HG02981 (cell line): ENCODE results near the gene USP35.
"Not testable (repeated sequence)": the region's sequence is repeated elsewhere in the genome, so short reads cannot be mapped to it uniquely, and the experiment has no call there.

Source experiments
- ATAC-seq: cut with Tn5 transposase; IDR thresholded peaks from one replicate; pipeline ENCODE4 v1.9.1; 2021; ENCODE audit warnings: mild to moderate bottlenecking, moderate library complexity; ENCODE audit not compliant: unreplicated experiment

USP35 gene

GRCh38 chr11:78228467-78228866 lies 39.7 kb downstream of the USP35 start:
- ATAC-seq, result peak; percentile 57

- no peak for ATAC-seq
Measured at GRCh38 chr11:78229106-78229505, 40.4 kb downstream of the USP35 start.

DNA sequence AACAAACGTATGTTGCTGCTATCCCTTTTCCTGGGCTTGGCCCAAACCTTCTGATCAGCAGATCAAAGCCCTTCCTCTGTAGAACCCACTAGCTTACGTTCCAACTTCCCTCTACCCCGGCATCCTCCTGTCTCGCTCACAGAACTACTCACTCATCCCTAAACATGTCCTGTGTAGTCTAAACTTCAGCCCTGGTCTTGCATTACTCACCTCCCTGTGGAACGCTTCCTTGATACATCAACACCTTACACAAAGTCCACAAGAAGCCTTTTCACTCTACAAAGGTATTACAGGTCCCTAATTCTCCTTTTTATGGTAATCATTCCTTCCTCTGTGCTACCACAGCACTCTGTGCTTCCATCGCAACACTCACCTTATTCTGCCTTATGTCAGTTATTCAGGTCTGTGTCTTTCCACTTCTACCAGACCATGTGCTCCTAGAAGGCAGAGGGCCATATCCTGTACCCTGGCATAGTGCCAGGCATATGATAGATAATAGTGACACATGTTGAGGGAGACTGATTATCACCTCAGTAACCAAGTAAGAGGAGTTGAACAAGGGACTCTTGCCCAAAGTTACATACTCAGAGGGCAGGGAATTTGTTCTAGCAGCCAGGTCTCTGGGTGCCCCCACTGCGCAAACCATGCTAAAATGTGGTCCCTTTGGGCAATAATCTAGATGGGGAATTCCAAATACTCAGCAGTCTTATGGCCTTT lies 41.6 kb downstream of the USP35 start:
- no peak for ATAC-seq

- no peak for ATAC-seq
Measured at GRCh38 chr11:78231962-78232501, 43.3 kb downstream of the USP35 start.

GRCh38 chr11:78233046-78233445 lies 44.3 kb downstream of the USP35 start:
- ATAC-seq, result not testable (repeated sequence)

- no peak for ATAC-seq
Measured at GRCh38 chr11:78234006-78234405, 45.3 kb downstream of the USP35 start.

GRCh38 chr11:78237293-78238046 lies 48.8 kb downstream of the USP35 start:
- no peak for ATAC-seq

DNA sequence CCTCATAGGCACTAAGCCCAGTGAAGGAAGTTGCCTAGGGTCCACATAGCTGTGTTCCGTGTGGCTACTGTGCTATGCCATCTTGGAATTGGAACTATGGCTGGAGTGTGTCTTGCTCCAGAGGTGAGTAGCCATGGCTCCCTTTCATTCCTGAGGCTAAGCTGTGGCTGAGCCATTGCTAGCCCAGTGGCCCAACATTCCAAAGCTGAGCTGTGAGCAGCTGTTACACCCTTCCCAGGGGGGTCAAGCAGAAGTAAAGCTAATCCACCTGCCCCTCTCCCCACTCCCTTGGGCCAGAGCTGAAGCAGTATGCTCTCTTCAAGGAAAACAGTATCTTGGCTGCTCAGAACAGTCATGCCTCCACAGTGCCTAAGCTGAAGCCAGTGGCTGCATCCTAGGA lies 51.1 kb downstream of the USP35 start:
- no peak for ATAC-seq

DNA sequence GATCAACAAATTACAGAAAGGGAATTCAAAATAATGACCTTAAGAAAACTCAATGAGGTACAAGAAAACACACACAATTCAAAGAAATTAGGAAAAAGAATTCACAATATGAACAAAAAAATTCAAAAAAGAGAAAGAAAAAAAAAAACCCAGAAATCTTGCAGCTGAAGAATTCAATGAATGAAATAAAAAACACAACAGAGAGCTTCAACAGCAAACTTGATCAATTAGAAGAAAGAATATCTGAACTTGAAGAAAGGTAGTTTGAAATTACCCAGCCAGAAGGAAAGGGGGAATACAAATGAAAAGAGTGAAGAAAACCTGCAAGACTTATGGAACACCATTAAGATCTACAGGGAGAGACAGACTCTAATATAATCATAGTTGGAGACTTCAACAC lies 52.8 kb downstream of the USP35 start:
- ATAC-seq, result no peak

DNA sequence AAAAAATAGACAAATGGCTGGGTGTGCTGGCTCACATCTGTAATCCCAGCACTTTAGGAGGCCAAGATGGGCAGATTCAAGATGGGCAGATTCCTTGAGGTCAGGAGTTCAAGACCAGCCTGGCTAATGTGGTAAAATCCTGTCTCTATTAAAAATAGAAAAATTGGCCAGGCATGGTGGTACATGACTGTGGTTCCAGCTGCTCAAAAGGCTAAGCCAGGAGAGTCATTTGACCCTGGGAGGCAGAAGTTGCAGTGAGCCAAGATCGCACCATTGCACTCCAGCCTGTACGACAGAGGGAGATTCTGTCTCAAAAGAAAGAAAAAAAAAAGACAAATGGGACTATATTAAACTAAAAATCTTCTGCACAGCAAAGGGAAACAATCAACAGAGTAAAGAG lies 55.4 kb downstream of the USP35 start:
- no peak for ATAC-seq

- no peak for ATAC-seq
Measured at GRCh38 chr11:78244546-78245255, 56.0 kb downstream of the USP35 start.

DNA sequence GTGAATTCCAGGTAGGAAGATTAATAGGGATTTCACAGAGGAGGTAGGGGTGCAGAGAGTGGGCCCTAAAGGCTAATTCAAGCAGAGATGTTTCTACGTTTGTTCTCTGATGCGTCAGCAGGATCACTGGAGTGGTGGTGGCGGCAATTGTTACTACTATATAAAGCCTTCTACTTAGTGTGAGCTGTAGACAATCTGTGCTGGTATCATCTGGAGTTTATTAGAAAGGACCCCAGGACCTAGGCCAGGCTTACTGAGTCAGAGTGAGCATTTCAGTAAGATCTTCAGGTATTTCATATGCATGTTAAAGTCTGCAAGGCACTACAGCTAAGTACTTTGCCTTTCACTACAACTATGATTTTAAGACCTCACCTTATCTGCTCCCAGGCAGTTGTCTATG lies 59.5 kb downstream of the USP35 start:
- ATAC-seq, result no peak

GRCh38 chr11:78248903-78249302 lies 60.2 kb downstream of the USP35 start:
- ATAC-seq, result no peak

GRCh38 chr11:78250099-78250498 lies 61.4 kb downstream of the USP35 start:
- ATAC-seq, result no peak

DNA sequence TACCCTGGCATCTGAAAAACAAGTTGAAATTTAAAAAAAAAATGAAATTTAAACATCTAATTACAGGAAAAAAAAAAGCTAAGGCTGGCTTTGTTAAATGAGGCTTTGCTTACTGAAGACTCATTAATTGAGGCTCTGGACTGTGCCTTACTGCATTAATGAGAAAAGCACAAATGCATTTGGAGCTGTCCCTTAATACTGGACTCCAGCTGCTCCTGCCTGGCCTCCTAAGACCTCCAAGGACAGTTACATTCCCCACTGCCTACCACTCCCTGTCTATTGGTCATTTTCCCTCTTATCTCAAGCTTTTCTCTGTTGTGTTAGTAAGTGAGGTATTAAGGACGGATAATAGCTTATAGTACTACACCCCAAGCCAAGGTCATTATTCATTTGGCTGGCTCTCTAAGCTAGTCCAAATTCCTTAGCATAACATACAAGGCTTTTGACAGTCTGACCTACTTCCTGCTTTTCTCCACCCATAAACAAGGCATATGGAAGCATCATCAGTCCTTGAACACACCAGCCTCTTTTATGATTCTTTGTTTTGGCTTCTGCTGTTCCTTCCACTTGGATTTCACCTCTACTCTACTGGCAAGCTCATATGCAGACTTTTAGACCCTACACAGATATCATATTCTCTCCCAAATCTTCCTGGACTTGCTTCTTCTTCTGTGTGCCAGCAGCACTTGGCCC lies 62.5 kb downstream of the USP35 start:
- no peak for ATAC-seq

GRCh38 chr11:78253797-78254196 lies 65.1 kb downstream of the USP35 start:
- no peak for ATAC-seq

DNA sequence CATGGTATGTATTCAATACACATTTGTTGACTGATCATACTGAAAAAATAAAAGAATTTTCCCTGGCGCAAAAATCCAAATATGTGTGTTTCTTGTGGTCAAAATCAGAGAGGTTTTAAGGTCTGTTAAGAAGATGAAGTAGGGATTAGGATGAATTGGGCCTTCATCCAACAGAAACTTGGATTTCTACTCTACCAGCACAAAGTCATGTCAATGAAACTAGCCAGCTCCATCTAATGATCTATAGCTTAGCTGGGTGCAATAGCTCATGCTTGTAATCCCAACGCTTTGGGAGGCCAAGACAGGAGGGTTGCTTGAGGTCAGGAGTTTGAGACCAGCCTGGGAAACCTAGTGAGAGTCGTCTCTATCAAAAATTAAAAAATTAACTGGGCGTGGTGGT lies 65.5 kb downstream of the USP35 start:
- ATAC-seq, result no peak

DNA sequence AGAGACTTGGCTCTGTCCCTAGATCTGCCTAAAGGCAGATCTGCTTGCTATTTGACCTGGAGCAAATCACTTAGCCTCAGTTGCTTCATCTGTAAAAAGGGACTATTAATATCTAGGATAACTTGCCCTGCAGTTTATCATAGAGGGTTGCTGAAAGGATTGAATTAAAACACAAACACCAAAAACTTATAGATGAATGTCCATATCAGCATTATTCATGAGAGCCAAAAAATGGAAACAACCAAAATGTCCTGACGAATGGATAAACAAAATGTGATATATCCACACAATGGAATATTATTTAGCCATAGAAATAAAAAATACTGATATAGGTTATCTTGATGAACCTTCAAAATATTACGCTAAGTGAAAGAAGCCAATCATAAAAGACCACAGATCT lies 67.2 kb downstream of the USP35 start:
- no peak for ATAC-seq

GRCh38 chr11:78256962-78257361 lies 68.2 kb downstream of the USP35 start:
- no peak for ATAC-seq

- no peak for ATAC-seq
Measured at GRCh38 chr11:78257654-78258053, 68.9 kb downstream of the USP35 start.
